ENCODE data around the gene EFS. TPM values are rescaled to one million over a fixed set of nuclear protein-coding genes. Genes with fewer than 3 reads are reported as not detected.
A peak's percentile ranks its signal among the peaks of the same experiment; 100 is the strongest.

The EFS gene
- total and polyA plus RNA-seq, 7 donors = 0.46 to 19.9 (median 10.0) TPM

- WGBS, 2 donors = 53 to 73% methylated on average over 1 of the region's 1 CpG
- intact Hi-C loops (cut with DNase I) = no loop called here
- Histone ChIP-seq H3K4me1 (peaks cover 0 to 17% (median 11%) of the 10 kb centered on the region in 4 donors), H3K27ac (no peak overlapping the region), H3K9me3 (no peaks in the 10 kb centered on the region), H3K4me3 (no peak overlapping the region), H3K36me3 (no peaks in the 10 kb centered on the region), H3K27me3 (no peaks in the 10 kb centered on the region)
- no peak for DNase-seq
- no peak for TF ChIP-seq EP300 (IDR thresholded peaks at IDR 0.05)
- no peak for TF ChIP-seq POLR2A (IDR thresholded peaks at IDR 0.05)
Measured at GRCh38 chr14:23370221-23370620, 5.2 kb upstream of the EFS start.

- H3K27me3 ChIP-seq = no peaks in the 10 kb centered on the region
- WGBS, 2 donors = 46 to 51% methylated on average over 34 of the region's 34 CpGs
- H3K36me3 ChIP-seq = no peaks in the 10 kb centered on the region
- H3K27ac ChIP-seq = peak overlapping the region; percentile 92 to 98 (median 94)
- peaks cover 0 to 53% (median 32%) of the 10 kb centered on the region in 4 donors for H3K4me1 ChIP-seq
- no peaks in the 10 kb centered on the region for H3K9me3 ChIP-seq
- TF ChIP-seq POLR2AphosphoS5 (IDR thresholded peaks at IDR 0.05) (peak in 1 of 4 donors; percentile 3), EP300 (IDR thresholded peaks at IDR 0.05) (no peak)
- peak overlapping the region; percentile 42 to 75 (median 65) for H3K4me3 ChIP-seq
- DNase-seq = peak; percentile 90
- intact Hi-C loops (cut with DNase I) = loop anchor here (2.0 to 5.0 kb wide), 3 partner anchors 14 to 191 kb away; partner anchors contain the start of genes NGDN, SLC22A17 and THTPA
Measured at GRCh38 chr14:23366426-23366921, 1.5 kb upstream of the EFS start.

- Histone ChIP-seq H3K36me3 (no peaks in the 10 kb centered on the region), H3K9me3 (no peaks in the 10 kb centered on the region), H3K4me1 (peaks cover 0 to 58% (median 32%) of the 10 kb centered on the region in 4 donors), H3K27ac (peak overlapping the region; percentile 92 to 98 (median 94)), H3K27me3 (no peaks in the 10 kb centered on the region), H3K4me3 (peak overlapping the region; percentile 42 to 75 (median 65))
- no peak for TF ChIP-seq CTCF (IDR thresholded peaks at IDR 0.05)
- peak; percentile 92 to 95 (median 94) for TF ChIP-seq POLR2AphosphoS5 (IDR thresholded peaks at IDR 0.05)
- peak; percentile 65 to 78 for TF ChIP-seq POLR2A (IDR thresholded peaks at IDR 0.05)
- peak; percentile 87 for DNase-seq
- intact Hi-C loops (cut with DNase I) = loop anchor here (2.0 to 5.0 kb wide), 3 partner anchors 13 to 191 kb away; partner anchors contain the start of genes NGDN, SLC22A17 and THTPA
- 3 to 4% methylated on average over 51 of the region's 51 CpGs for WGBS, 2 donors
Measured at GRCh38 chr14:23365732-23366425, 907 bp upstream of the EFS start.

- Histone ChIP-seq H3K36me3 (peaks cover 0 to 9% (median 4%) of the 10 kb centered on the region in 4 donors), H3K9me3 (no peaks in the 10 kb centered on the region), H3K4me1 (peaks cover 0 to 70% (median 36%) of the 10 kb centered on the region in 4 donors), H3K27me3 (no peaks in the 10 kb centered on the region), H3K27ac (peak overlapping the region; percentile 92 to 98 (median 94)), H3K4me3 (peak overlapping the region; percentile 42 to 75 (median 65))
- intact Hi-C loops (cut with DNase I) = loop anchor here (5.0 kb wide), 1 partner anchor 193 kb away; the partner anchor contains the start of gene THTPA
- DNase-seq = no peak
- 37 to 52% methylated on average over 21 of the region's 21 CpGs for WGBS, 2 donors
- TF ChIP-seq POLR2AphosphoS5 (IDR thresholded peaks at IDR 0.05) (peak; percentile 35 to 48 (median 44)), CTCF (IDR thresholded peaks at IDR 0.05) (no peak)
Measured at GRCh38 chr14:23364164-23365035, 572 bp downstream of the EFS start.

- intact Hi-C loops (cut with DNase I) = no loop called here
- 65 to 78% methylated on average over 3 of the region's 3 CpGs for WGBS, 2 donors
- Histone ChIP-seq H3K4me3 (no peak overlapping the region), H3K4me1 (peaks cover 0 to 70% (median 36%) of the 10 kb centered on the region in 4 donors), H3K36me3 (peaks cover 2 to 27% (median 8%) of the 10 kb centered on the region in 4 donors), H3K27ac (peak overlapping the region; percentile 22 to 47 (median 38)), H3K27me3 (no peaks in the 10 kb centered on the region), H3K9me3 (no peaks in the 10 kb centered on the region)
- TF ChIP-seq POLR2A (IDR thresholded peaks at IDR 0.05) (no peak), EP300 (IDR thresholded peaks at IDR 0.05) (no peak), POLR2AphosphoS5 (IDR thresholded peaks at IDR 0.05) (no peak), CTCF (IDR thresholded peaks at IDR 0.05) (no peak)
- DNase-seq = no peak
Measured at GRCh38 chr14:23362200-23362599, 2.8 kb downstream of the EFS start.

Measured in sigmoid colon (tissue), 7 donors.